Mucosa of rectum (tissue), 2 donors: ENCODE data around the gene IL21.
"Not testable (repeated sequence)": the region's sequence is repeated elsewhere in the genome, so short reads cannot be mapped to it uniquely, and the experiment has no call there.

Experiments used
- H3K27ac ChIP-seq, 2 donors: one replicate each; pipeline ENCODE4 v1.7.0; 2013; ENCODE audit warnings: inconsistent platforms in 2 of 2, low read depth in 2 of 2, low read length in 2 of 2
- H3K27me3 ChIP-seq, 2 donors: one replicate each; pipeline ENCODE4 v1.7.0; 2013; ENCODE audit warnings: low read length in 2 of 2; ENCODE audit not compliant: control insufficient read depth in 2 of 2, insufficient read depth in 2 of 2
- H3K36me3 ChIP-seq, 2 donors: one replicate each; pipeline ENCODE4 v1.7.0; 2013; ENCODE audit warnings: low read length in 2 of 2; ENCODE audit not compliant: control insufficient read depth in 2 of 2, insufficient read depth in 2 of 2
- H3K4me1 ChIP-seq, 2 donors: one replicate each; pipeline ENCODE4 v1.7.0; 2013; ENCODE audit warnings: low read length in 2 of 2, mild to moderate bottlenecking in 1 of 2; ENCODE audit not compliant: control insufficient read depth in 2 of 2, insufficient read depth in 2 of 2
- H3K4me3 ChIP-seq, 2 donors: one replicate each; pipeline ENCODE4 v1.7.0; 2013; ENCODE audit warnings: low read length in 2 of 2
- H3K9ac ChIP-seq, 2 donors: one replicate each; pipeline ENCODE4 v1.7.0; 2013; ENCODE audit warnings: low read length in 2 of 2, low read depth in 1 of 2, mild to moderate bottlenecking in 1 of 2
- H3K9me3 ChIP-seq, 2 donors: one replicate each; pipeline ENCODE4 v1.7.0; 2013; ENCODE audit warnings: low read length in 2 of 2; ENCODE audit not compliant: control insufficient read depth in 2 of 2
- donor health status: healthy.
- donor health status: Normal muscosa, but diverticular disease.

IL21 gene

GRCh38 chr4:122577808-122578781 is 42.8 kb downstream of the IL21 start:
- Histone ChIP-seq H3K9ac (no peak overlapping the region), H3K4me1 (no peaks in the 10 kb centered on the region), H3K27ac (no peak overlapping the region), H3K9me3 (no peaks in the 10 kb centered on the region), H3K36me3 (no peaks in the 10 kb centered on the region), H3K4me3 (peak overlapping the region in 1 of 2 donors; percentile 15), H3K27me3 (no peaks in the 10 kb centered on the region)

GRCh38 chr4:122577189-122577553 is 43.7 kb downstream of the IL21 start:
- Histone ChIP-seq H3K4me1 (no peaks in the 10 kb centered on the region), H3K27me3 (no peaks in the 10 kb centered on the region), H3K27ac (no peak overlapping the region), H3K4me3 (no peak overlapping the region), H3K9me3 (no peaks in the 10 kb centered on the region), H3K36me3 (no peaks in the 10 kb centered on the region), H3K9ac (no peak overlapping the region)

GRCh38 chr4:122576261-122577188 is 44.3 kb downstream of the IL21 start:
- H3K27ac ChIP-seq: no peak overlapping the region

GRCh38 chr4:122574347-122574746 is 46.5 kb downstream of the IL21 start:
- not testable (repeated sequence) for H3K4me1 ChIP-seq, H3K27ac ChIP-seq, H3K4me3 ChIP-seq, H3K27me3 ChIP-seq, H3K9me3 ChIP-seq, H3K9ac ChIP-seq, H3K36me3 ChIP-seq

More at GRCh38 chr4:122576261-122577188, 44.3 kb downstream of the IL21 start:
- Histone ChIP-seq H3K4me1 (no peaks in the 10 kb centered on the region), H3K4me3 (no peak overlapping the region), H3K36me3 (no peaks in the 10 kb centered on the region), H3K27me3 (no peaks in the 10 kb centered on the region), H3K9me3 (no peaks in the 10 kb centered on the region), H3K9ac (no peak overlapping the region)

GRCh38 chr4:122562449-122562848 is 58.4 kb downstream of the IL21 start:
- Histone ChIP-seq H3K9ac (no peak overlapping the region), H3K9me3 (no peaks in the 10 kb centered on the region), H3K27me3 (no peaks in the 10 kb centered on the region), H3K4me3 (no peak overlapping the region), H3K36me3 (no peaks in the 10 kb centered on the region), H3K27ac (no peak overlapping the region), H3K4me1 (no peaks in the 10 kb centered on the region)
